Dedifferentiated amniotic fluid mesenchymal stem cell (primary cell): ENCODE results near the gene LRP3.
"Not testable (repeated sequence)": the region's sequence is repeated elsewhere in the genome, so short reads cannot be mapped to it uniquely, and the experiment has no call there.

ENCODE experiments used
- DNase-seq: peaks from one replicate; pipeline ENCODE4 v3.0.0-alpha.2; 2016; ENCODE audit errors: extremely low spot score

The LRP3 gene

DNA sequence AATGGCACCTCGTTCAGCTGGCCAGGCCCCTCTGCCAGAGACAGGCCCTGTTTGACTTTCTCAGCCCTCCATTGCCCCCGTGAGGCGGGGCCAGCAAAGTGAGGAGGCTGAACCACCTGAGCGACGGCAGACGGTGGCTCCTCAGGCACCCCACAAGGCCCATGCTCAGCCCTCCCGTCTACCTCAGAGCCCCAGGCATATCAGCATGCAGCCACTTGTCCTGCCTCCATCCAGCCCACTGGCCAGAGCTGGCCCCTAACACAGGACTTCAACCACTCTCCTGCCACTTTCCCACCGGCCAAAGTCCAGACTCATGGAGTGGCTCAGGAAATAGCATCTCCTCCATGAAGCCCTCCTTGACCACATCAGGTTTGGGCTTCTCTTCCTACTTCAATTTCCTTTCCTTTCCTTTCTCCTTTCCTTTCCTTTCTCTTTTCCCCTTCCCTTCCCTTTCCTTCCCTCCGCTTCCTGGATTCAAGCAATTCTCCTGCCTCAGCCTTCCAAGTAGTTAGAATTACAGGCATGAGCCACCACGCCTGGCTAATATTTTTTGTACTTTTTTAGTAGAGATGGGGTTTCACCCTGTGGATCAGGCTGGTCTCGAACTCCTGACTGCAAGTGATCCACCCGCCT, 22.2 kb downstream of the LRP3 start:
- no peak for DNase-seq

DNA sequence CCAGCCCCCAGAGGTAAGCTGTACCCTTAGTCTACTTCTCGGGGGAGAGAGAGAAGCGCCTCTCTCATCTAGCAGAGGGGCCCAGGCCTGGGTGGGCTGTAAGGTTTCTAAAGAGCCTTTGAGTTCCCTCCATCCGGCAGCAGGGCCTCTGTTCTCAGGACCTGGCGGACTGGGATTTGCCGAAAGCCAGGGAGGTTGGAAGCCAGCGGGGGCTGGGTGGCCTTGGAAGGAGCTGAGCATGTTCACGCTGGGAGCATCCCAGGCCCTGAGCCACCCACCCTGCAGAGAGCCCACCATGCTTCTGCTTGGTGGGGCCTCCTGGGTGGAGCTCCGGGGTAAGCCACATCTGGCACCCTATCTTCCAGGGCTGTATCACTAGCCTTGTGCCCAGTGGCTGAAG, 23.8 kb downstream of the LRP3 start:
- no peak for DNase-seq

DNA sequence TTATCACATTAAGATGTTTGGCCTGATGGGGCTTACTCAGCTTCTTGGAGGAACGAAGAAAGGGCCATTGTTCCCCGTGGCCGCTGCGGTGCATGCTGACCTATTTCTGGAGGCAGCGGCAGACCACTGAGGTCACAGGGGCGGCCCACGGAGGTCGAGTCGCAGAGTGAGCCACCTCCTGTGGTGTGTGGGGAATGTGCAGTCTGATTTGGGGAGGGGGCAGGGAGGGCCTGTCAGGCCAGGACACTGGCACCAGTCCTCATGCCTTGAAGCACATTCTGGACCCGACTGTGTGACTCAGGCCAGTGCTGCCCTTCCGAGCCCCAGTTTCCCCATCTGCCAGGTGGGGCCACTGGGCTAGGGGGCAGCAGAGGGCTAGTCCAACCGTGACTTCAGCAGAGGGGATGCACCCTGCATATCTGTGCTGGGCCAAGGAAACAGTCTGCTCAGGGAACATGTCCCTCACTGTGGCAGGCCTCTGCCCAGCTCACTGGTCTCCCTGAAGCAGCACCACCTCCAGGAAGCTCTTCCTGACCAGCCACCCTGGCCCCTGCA, 25.2 kb downstream of the LRP3 start:
- DNase-seq: no peak

DNA sequence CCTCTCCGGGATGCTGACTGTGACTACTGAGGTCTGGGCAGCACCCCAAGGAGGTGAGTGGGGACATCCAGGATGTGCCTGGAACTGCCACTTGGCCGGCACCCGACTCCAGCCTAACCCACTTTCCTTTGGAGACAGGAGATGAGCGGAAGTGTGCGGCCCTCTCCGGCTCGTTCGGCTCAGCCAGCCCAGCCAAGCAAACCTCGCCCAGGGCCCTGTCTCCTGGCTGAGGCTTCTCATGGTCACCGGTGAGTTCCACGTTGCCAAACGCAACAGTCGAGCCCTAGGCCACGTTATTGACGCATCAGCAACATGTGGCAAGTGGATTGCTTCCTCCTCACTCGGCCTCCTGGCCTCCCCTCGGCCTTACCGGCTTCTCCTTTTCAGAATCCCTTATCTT, 26.0 kb downstream of the LRP3 start:
- DNase-seq: no peak

DNA sequence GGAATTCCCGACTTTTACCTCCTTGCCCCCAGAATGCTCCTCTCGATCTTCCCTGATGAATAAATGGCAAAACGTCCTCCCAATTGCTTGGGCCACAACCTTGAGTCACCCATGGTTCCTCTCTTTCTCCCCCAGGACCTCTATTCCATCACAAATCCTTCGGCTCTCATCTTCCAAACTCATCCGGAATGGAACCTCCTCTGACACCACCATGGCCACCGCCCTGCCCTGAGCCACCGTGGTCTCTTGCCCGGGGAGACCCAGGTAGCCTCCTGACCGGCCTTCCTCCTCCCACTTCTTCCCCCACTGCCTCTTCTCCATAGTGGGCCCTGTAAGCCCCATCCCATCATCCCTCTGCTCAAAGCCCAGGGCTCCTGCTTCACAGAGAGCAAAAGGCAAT, 26.6 kb downstream of the LRP3 start:
- no peak for DNase-seq

DNA sequence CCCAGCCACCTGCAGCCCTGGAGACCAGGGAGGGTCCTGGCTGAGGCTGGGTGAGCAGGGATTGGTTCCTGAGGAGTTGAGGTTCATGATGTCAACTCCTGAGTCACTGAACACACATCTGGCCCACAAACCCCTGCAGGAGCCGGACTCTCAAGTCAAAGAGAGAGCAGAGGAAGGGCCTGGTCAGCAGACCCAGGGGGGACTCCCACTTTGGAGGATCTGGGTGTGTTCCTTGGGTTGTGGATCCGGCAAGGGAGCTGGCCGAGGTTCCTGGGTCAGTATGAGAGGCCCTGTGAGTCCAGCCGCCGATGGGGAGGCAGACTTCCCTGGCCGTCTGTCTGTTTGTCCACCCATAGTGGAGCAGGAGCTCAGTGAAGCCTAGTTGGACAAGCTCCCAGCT, 27.5 kb downstream of the LRP3 start:
- no peak for DNase-seq

DNA sequence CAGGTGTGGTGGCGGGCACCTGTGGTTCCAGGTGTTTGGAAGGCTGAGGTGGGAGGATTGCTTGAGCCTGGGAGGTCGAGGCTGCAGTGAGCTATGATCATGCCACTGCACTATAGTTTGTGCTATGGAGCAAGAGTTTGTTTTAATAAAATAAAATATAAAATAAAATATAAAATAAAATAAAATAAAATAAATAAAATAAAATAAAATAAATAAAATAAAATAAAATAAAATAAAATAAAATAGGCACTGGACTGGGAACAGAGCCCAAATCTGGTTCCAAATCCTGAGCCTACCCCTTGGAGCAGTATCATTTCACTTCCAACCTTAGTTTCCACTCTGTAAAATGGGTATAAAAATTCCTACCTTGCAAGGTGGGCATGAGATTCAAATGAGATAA, 28.1 kb downstream of the LRP3 start:
- not testable (repeated sequence) for DNase-seq

DNA sequence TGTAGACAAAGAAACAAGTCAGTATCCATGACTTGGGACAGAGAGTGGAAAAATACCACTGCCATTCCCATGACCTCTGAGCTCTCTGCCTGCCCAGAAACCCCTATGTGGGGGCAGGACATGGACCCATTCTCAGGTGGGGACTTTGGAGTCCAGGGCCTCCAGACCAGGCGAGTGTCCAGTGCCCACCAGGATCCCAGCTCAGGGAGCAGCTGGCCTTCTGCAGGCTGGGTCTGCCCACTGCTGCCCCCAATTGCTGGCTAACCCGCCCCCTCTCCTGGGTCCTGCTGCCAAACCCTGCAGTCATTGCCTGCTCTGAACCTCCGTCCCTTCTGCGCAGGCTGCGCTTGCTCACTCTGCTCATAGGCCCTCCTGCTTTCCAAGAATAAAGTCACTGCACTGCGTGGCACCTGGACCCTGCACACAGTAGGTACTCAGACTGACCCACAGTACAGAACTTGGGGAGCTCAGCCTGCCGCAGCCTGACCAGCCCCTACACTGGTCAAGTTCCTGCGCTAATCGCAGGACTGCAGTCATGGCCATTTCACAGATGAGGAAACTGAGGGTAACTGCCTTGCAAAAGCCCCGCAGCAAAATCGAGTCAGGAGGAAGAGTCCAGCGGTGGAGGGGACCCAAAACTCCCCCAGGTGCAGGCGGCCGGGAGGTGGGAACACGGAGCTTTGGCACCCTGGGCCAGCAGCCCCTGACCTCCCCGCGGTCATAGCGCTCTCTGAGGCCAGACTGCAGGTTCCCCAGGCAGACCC, 30.7 kb downstream of the LRP3 start:
- no peak for DNase-seq

DNA sequence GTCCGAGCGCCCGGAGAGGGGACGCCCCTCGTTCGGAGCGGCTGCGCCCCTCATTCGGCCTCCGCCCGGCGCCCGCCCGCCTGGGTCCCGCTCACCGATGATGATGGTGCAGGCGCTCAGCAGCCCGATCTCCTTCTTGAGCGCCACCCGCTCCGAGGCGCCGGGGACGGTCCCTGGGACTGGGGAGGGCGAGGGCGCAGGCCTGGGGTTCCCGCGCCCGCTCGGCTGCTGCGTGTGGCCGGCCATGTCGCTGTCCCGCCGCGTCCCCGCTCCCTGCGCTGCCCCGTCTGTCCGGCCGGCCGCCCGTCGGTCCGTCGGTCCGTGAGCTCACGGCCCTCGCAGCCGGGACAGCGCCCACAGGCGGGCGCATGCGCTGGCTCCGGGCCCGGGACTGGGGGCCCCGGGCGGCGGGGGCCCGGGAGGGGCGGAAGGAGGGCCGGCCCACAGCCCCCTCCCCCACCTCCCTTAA, 31.4 kb downstream of the LRP3 start, which contains the start of gene SLC7A10:
SLC7A10 (minus strand) TSS at position 393 of the 469 bp plus-strand sequence; CDS start at position 246, 147 bp downstream.
- no peak for DNase-seq

DNA sequence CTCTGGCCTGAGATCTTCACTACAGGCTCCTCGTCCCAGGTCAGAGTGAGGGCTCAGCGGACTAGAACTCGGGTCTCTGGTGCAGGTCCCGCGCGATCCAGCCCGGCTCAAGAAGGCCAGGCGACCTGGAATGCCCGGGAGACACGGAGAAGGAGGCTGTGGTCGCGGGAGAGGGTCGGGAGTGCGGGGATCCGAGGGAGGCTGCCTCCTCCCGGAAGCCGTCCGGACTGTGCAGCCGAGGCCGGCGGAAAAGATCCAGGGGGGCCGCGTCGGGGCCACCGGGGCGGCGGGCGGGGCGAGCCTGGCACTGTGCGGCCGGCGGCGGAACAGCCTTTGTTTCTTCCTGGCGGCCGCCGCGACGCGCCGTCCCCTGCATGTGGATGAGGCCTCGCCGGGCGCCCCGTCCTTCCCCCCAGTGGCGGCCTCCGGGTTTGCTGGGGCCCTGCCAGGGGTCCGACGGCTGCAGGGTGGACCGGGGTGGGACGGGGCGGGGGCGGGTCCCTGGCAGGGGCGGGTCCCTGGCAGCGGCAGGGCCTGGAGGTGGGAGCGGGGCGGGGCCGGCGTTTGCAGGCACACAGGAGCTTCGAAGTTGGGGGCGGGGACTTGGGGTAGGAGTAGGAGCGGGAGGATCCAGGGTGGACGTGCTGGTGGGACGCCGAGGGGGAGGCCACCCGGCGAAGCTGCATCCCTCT, 32.6 kb downstream of the LRP3 start:
- no peak for DNase-seq

DNA sequence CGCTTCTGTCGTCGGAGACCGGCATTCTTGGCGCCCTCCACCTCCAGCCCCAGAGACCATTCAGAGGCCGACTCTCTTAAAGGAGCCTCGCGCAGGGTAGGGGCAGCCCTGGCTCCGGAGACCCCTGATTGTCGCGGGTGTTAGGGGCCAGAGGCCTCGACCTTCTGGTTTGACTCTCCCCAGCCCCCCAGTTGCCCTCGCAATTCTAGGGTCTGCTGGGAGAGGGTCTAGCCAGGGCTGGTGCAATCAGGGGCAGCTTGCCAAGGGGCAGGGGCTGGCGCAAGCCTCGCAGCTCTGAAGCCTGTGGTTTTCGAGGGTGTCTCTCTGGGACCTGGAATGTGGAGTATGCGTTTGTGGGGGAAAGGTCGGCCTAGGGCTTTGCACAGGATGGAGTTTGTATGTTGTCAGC, 33.1 kb downstream of the LRP3 start:
- DNase-seq: no peak

DNA sequence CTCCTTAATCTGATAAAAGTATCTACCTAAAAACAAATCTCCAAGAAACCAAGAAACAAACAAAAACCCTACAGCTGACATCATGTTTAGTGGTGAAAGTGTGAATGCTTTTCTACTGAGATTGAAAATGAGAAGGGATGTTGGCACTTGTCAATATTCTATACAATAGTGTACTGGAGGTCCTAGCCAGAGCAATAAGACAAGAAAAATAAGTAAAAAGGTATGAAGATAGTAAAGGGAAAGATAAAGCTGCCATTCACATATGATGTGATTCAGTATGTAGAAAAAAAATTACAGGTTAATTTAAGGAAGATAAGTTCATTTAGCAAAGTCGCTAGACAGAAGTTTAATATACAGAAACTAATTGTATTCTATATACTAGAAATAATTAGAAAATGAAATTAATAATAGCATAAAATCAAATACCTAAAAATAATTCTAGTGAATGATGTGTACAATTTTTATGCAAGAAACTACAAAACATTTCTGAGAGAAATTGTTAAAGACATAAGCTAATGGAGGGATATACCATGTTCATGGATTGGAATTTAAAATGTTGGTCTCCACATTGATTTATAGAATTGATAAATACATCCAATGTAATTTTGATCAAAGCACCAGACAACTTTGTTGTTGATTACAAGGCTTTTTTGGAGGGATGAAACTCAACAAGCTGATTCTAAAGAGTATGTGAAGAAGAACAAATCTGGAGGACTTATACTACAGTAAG, 33.9 kb downstream of the LRP3 start:
- no peak for DNase-seq

DNA sequence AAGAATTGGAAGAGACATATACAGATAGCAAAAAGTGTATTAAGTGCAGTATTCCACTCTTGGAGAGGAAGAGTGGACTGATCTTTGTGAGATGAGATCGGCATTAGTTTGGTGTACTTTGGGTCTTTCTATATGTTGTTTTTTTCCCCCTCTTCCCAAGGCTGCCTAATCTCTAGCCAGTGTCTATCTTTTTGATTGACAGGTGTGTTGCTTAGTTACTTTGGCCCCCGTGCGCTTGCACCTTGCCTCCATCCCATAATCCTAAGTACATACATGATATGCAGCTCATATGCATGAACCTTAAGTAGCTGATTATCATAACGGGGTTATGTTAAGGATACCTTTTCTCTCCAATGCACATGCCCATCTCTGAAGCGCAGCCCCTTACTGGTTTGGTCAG, 35.8 kb downstream of the LRP3 start:
- DNase-seq: no peak

DNA sequence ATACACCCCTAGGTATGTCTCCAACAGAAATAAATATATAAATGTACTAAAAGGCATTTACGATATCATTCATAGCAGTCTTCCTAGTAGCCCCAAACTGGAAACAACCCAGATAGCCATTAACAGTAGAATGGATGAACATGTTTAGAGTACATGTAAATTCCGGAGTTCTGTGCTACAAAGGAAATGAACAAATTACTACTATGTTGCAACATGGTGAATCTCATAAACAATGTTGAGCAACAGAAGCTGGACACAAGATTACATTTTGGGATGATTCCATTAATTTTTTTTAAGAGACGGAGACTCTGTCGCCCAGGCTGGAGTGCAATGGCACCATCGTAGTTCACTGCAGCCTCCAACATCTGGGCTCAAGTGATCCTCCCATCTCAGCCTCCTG, 37.4 kb downstream of the LRP3 start:
- no peak for DNase-seq

DNA sequence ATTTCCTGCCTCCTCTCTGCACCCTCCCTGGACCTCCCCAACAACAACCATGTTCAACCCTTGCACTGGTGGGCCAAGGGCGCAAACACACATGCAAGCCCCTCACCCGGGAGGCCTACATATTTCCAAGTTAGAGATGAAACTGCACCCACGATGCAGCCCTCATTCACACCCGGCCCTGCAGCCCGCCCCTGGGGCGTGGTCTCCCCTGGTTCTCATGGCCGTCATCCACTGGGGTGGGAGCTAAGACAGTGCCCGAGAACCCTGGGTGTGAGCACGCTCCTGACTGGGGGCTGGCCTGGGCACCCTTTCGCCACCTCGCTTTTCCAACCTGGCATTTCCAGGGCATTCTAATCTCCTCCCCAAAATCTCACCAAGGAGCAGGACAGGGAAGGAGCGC, 38.5 kb downstream of the LRP3 start:
- DNase-seq: no peak

DNA sequence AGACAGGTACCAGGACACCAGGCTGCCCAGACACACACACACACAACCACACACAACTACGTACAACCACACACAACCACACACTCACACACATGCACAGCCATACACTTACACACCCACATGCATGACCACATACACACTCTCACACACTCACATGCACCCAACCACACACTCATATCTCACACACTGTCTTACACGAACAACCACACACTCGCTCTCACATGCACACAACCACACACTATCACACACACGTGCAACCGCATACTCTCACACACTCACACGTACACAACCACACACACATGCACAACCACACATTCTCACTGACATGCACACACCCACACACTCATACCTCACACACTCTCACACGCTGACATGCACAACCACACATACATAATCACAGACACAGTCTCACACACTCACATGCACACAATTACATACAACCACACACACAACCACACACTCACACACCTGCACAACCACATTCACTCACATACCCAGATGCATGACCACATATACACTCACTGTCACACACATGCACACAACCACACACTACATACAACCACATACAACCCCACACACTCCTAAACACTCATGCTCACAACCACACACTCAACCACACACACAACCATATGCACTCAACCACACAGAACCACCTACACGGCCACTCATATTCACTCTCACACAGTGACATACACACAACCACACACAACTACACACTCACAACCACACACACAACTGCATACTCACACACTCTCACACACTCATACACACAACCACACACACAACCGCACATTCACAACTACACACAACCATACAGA, 39.1 kb downstream of the LRP3 start:
- no peak for DNase-seq

DNA sequence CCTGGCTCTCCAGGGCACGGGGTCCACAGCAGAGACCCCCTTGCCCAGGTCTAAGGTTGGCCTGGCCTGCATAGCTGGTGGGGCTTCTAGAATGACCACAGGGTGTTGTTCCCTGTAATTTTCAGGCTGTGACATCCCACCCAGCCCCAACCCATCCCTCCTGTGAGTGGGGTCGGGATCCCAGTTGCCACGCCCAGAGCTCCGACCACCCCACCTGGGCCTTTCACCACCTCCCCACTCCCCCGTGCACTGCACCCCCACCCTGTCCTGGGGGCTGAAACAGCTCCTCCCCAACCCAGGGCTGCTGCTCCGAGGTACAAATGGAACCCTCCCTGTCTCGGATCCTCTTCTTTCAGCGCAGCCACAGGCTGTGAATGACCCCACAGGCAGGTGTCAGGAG, 40.0 kb downstream of the LRP3 start:
- no peak for DNase-seq

DNA sequence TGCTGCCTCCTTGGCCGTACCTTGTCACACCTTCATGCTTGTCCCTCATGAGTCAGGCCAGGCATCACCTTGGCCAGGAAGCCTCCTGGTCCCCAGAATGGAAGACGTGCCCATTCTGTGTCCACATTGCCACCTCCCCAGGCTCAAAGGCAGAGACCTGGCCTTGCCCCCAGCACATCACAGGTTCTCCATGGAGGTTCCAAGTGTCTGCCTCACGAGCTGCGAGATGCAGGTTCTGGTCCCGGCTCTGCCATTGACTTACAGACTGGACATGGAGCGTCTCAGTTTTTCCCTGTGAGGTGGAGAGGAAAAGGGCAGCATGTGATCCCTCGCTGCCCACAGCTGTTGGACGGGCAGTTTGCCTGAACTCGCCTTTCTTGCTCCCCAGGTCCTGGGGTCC, 40.6 kb downstream of the LRP3 start:
- no peak for DNase-seq

DNA sequence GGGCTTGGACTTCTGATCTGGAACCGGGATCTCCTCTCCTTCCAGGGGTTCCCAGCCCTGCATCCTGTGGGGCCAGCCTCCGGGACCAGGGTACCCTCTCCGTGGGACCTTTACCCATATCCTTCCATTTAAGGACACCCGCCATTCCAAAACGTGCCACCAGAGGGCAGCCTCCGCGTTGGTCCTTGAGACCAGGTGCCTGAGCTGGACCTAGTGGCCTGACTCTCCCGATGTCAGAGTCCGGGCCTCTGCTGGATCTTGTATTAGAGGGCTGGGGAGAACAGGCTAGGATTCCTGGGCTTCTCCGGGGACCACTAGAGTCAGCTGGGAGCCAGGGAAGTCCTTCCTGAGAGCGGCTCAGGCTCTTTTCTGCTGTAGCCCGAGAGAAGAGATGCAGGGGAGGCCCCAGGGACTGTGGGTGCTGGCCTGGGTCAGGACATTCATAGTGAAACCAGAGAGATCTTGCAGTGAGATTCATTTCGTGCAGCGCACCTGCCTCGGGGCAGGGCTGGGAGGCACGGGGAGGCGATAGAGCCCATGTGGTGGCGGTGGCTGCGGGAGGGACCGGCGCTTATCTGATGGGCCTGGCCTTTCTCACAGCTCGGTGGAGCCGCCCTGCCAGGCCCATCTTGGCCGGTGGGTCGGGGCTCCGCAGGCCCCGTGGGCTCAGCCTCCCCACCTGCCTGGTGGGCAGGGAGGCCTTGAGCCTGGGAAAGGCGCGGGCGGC, 41.3 kb downstream of the LRP3 start:
- peak; percentile 62 for DNase-seq

DNA sequence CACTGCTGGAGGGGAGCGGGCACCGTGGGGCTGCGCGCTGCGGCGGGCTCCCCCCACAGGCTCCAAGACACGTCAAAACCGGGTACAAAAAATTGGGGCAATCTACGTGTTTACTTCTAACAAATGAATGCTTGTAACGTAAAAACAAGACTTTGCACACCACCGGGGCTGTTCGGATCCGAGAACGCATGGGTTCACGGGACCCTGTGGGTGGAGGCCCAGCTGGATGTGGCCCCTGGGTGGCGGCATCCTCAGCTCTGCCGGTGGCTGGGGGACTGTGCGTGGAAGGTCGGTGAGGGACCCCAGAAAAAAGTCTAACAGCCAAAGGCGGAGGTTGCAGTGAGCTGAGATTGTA, 41.8 kb downstream of the LRP3 start:
- no peak for DNase-seq
